ENCODE measurements around the gene IGSF3. TPM values are rescaled to one million over a fixed set of nuclear protein-coding genes. Genes with fewer than 3 reads are reported as not detected.

IGSF3 gene
- total RNA-seq, 1 donor from 2014 or later = 15.8 TPM

- no peak for DNase-seq
- Histone ChIP-seq H3K4me1 (no peaks in the 10 kb centered on the region), H3K27ac (no peak overlapping the region), H3K4me3 (no peak overlapping the region), H3K9me3 (no peaks in the 10 kb centered on the region), H3K36me3 (peaks cover 3% of the 10 kb centered on the region), H3K27me3 (ENCODE audit: low read depth) (no peaks in the 10 kb centered on the region)
- TF ChIP-seq, protein P1, sequence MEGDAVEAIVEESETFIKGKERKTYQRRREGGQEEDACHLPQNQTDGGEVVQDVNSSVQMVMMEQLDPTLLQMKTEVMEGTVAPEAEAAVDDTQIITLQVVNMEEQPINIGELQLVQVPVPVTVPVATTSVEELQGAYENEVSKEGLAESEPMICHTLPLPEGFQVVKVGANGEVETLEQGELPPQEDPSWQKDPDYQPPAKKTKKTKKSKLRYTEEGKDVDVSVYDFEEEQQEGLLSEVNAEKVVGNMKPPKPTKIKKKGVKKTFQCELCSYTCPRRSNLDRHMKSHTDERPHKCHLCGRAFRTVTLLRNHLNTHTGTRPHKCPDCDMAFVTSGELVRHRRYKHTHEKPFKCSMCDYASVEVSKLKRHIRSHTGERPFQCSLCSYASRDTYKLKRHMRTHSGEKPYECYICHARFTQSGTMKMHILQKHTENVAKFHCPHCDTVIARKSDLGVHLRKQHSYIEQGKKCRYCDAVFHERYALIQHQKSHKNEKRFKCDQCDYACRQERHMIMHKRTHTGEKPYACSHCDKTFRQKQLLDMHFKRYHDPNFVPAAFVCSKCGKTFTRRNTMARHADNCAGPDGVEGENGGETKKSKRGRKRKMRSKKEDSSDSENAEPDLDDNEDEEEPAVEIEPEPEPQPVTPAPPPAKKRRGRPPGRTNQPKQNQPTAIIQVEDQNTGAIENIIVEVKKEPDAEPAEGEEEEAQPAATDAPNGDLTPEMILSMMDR (IDR thresholded peaks at IDR 0.05) = no peak
- intact Hi-C loops (cut with DNase I) = no loop called here
- no peak for ATAC-seq
Observed at GRCh38 chr1:116587501-116588227, 79.9 kb downstream of the IGSF3 start.

GRCh38 chr1:116586741-116587143 is 80.8 kb downstream of the IGSF3 start:
- intact Hi-C loops (cut with DNase I) = no loop called here
- no peak for ATAC-seq
- DNase-seq = no peak
- Histone ChIP-seq H3K27me3 (ENCODE audit: low read depth) (no peaks in the 10 kb centered on the region), H3K9me3 (no peaks in the 10 kb centered on the region), H3K27ac (no peak overlapping the region), H3K4me1 (no peaks in the 10 kb centered on the region), H3K36me3 (peaks cover 3% of the 10 kb centered on the region), H3K4me3 (no peak overlapping the region)
- TF ChIP-seq, protein P1 (IDR thresholded peaks at IDR 0.05) = no peak

- Histone ChIP-seq H3K27ac (no peak overlapping the region), H3K4me3 (no peak overlapping the region), H3K36me3 (peaks cover 3% of the 10 kb centered on the region), H3K4me1 (no peaks in the 10 kb centered on the region), H3K27me3 (ENCODE audit: low read depth) (no peaks in the 10 kb centered on the region), H3K9me3 (no peaks in the 10 kb centered on the region)
- DNase-seq (no peak), ATAC-seq (no peak)
- intact Hi-C loops (cut with DNase I) = no loop called here
- TF ChIP-seq, protein P1 (IDR thresholded peaks at IDR 0.05) = no peak
Observed at GRCh38 chr1:116585886-116586285, 81.6 kb downstream of the IGSF3 start.

DNA sequence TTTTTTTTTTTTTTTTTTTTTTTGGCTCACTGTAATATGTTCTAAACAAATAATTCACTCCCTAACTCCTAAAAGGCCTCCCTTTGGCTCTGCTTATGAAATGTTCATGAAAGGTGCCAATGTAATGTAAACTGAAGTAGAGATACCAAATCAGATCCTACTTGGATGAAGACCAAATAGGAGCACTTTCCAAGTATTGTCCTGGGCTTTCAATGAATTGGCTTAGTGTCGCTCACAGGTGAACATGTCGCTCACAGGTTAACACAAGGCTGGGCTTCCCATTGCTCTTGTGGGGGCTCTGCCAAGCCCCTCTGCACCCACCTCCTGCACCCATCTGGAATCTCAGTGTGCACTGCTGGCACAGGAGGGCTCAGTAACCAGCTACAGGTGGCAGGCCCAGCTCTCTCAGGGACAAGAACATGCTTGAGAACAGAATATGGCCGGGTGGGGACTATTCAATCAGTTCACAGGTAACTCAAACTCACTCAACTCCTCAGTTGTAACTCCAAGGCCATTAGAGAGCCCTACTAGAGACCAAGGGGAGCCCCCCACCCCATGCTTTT is 86.1 kb downstream of the IGSF3 start:
- TF ChIP-seq, protein P1 (IDR thresholded peaks at IDR 0.05) = no peak
- peaks cover 12% of the 10 kb centered on the region for H3K36me3 ChIP-seq
- no peak overlapping the region for H3K27ac ChIP-seq
- no peaks in the 10 kb centered on the region for H3K4me1 ChIP-seq
- ATAC-seq (no peak), DNase-seq (no peak)
- intact Hi-C loops (cut with DNase I) = no loop called here
- no peaks in the 10 kb centered on the region for H3K9me3 ChIP-seq
- no peak overlapping the region for H3K4me3 ChIP-seq
- H3K27me3 ChIP-seq (ENCODE audit: low read depth) = no peaks in the 10 kb centered on the region

- Histone ChIP-seq H3K4me1 (no peaks in the 10 kb centered on the region), H3K27me3 (ENCODE audit: low read depth) (no peaks in the 10 kb centered on the region), H3K4me3 (no peak overlapping the region), H3K36me3 (peaks cover 10% of the 10 kb centered on the region), H3K9me3 (no peaks in the 10 kb centered on the region), H3K27ac (no peak overlapping the region)
- ATAC-seq (no peak), DNase-seq (no peak)
- intact Hi-C loops (cut with DNase I) = no loop called here
- TF ChIP-seq, protein P1 (IDR thresholded peaks at IDR 0.05) = no peak
Observed at GRCh38 chr1:116580446-116581322, 86.8 kb downstream of the IGSF3 start.
